Measurements from ENCODE around the gene SPN. TPM values are rescaled to one million over a fixed set of nuclear protein-coding genes. Genes with fewer than 3 reads are reported as not detected.

The SPN gene
- total and polyA plus RNA-seq, 3 donors from 2014 or later, result 0.74 to 3.2 TPM; not detected in 1

GRCh38 chr16:29644338-29644857, 18.6 kb upstream of the SPN start:
- Histone ChIP-seq H3K9me3 (no peaks in the 10 kb centered on the region), H3K4me1 (peaks cover 1% of the 10 kb centered on the region), H3K27me3 (no peaks in the 10 kb centered on the region), H3K27ac (no peak overlapping the region), H3K36me3 (ENCODE audit: low read depth, missing control alignments) (no peaks in the 10 kb centered on the region), H3K4me3 (no peak overlapping the region)
- 84 to 91% methylated on average over 9 of the region's 9 CpGs for WGBS, 2 donors
- TF ChIP-seq, protein P1, sequence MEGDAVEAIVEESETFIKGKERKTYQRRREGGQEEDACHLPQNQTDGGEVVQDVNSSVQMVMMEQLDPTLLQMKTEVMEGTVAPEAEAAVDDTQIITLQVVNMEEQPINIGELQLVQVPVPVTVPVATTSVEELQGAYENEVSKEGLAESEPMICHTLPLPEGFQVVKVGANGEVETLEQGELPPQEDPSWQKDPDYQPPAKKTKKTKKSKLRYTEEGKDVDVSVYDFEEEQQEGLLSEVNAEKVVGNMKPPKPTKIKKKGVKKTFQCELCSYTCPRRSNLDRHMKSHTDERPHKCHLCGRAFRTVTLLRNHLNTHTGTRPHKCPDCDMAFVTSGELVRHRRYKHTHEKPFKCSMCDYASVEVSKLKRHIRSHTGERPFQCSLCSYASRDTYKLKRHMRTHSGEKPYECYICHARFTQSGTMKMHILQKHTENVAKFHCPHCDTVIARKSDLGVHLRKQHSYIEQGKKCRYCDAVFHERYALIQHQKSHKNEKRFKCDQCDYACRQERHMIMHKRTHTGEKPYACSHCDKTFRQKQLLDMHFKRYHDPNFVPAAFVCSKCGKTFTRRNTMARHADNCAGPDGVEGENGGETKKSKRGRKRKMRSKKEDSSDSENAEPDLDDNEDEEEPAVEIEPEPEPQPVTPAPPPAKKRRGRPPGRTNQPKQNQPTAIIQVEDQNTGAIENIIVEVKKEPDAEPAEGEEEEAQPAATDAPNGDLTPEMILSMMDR (IDR thresholded peaks at IDR 0.05), result no peak
- no peak for TF ChIP-seq POLR2A (IDR thresholded peaks at IDR 0.05)
- intact Hi-C loops (cut with DNase I; ENCODE audit: low total_unique reads), result no loop called here
- no peak for DNase-seq

DNA sequence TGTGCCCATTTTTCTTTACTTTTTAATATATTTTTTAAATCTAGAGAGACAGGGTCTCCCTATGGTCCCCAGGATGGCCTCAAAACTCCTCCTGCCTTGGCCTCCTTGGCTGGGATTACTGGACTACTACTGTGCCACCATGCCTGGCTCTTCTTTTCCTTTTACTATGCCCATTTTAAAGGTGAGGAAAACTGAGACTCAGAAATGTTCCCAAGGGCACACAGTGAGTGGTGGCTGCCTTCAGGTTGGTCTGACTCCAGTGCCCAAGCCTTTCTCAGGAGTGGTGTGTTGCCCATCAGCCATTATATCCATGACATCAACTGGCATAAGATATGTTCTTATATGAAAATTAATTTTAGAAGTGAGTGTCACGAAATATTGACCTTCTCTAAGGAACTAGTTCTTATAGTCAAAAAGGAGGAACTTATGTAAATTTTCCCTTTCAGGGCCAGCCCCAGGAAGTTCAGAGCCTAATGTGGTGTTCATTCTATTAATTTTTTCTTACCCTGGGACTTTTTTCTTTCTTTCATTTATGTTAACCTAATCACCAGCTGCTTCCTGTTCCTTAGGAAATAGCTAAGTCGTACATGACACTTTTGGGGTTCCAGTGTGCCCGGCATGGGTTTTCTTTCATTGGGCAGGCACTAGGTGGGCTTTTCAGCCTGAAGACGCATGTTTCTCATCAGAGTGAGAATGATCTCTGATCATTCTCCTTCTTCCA, 17.9 kb upstream of the SPN start:
- no peaks in the 10 kb centered on the region for H3K9me3 ChIP-seq
- H3K36me3 ChIP-seq (ENCODE audit: low read depth, missing control alignments), result no peaks in the 10 kb centered on the region
- H3K27ac ChIP-seq, result no peak overlapping the region
- TF ChIP-seq, protein P1 (IDR thresholded peaks at IDR 0.05), result no peak
- no peak for TF ChIP-seq POLR2A (IDR thresholded peaks at IDR 0.05)
- peaks cover 5% of the 10 kb centered on the region for H3K4me1 ChIP-seq
- no peaks in the 10 kb centered on the region for H3K27me3 ChIP-seq
- no peak overlapping the region for H3K4me3 ChIP-seq
- WGBS, 2 donors, result 84 to 89% methylated on average over 4 of the region's 4 CpGs
- no peak for DNase-seq
- intact Hi-C loops (cut with DNase I; ENCODE audit: low total_unique reads), result no loop called here

- DNase-seq, result no peak
- Histone ChIP-seq H3K9me3 (no peaks in the 10 kb centered on the region), H3K36me3 (ENCODE audit: low read depth, missing control alignments) (no peaks in the 10 kb centered on the region), H3K4me3 (no peak overlapping the region), H3K27ac (no peak overlapping the region), H3K27me3 (no peaks in the 10 kb centered on the region), H3K4me1 (peaks cover 5% of the 10 kb centered on the region)
- intact Hi-C loops (cut with DNase I; ENCODE audit: low total_unique reads), result no loop called here
- TF ChIP-seq POLR2A (IDR thresholded peaks at IDR 0.05), result no peak
- TF ChIP-seq, protein P1 (IDR thresholded peaks at IDR 0.05), result no peak
- 76 to 78% methylated on average over 4 of the region's 4 CpGs for WGBS, 2 donors
These were observed 17.3 kb upstream of the SPN start for GRCh38 chr16:29645694-29646187.

GRCh38 chr16:29646947-29647346, 16.1 kb upstream of the SPN start:
- Histone ChIP-seq H3K27me3 (no peaks in the 10 kb centered on the region), H3K4me1 (peaks cover 5% of the 10 kb centered on the region), H3K9me3 (no peaks in the 10 kb centered on the region), H3K27ac (no peak overlapping the region), H3K4me3 (no peak overlapping the region), H3K36me3 (ENCODE audit: low read depth, missing control alignments) (no peaks in the 10 kb centered on the region)
- intact Hi-C loops (cut with DNase I; ENCODE audit: low total_unique reads), result no loop called here
- TF ChIP-seq, protein P1 (IDR thresholded peaks at IDR 0.05), result no peak
- no peak for TF ChIP-seq POLR2A (IDR thresholded peaks at IDR 0.05)
- WGBS, 2 donors, result 90 to 93% methylated on average over 3 of the region's 3 CpGs
- no peak for DNase-seq
